HG02938 (cell line): Measurements from ENCODE around the gene OVCH1.
"Not testable (repeated sequence)": the region's sequence is repeated elsewhere in the genome, so short reads cannot be mapped to it uniquely, and the experiment has no call there.

ENCODE experiments used
- ATAC-seq: cut with Tn5 transposase; IDR thresholded peaks from one replicate; pipeline ENCODE4 v1.9.1; 2021; ENCODE audit warnings: mild to moderate bottlenecking, moderate library complexity; ENCODE audit not compliant: unreplicated experiment

Gene OVCH1

GRCh38 chr12:29416748-29417147 is 80.7 kb downstream of the OVCH1 start:
- no peak for ATAC-seq

GRCh38 chr12:29415111-29415510 is 82.4 kb downstream of the OVCH1 start:
- ATAC-seq = no peak

GRCh38 chr12:29414368-29414767 is 83.1 kb downstream of the OVCH1 start:
- ATAC-seq = no peak

GRCh38 chr12:29405561-29405960 is 91.9 kb downstream of the OVCH1 start:
- no peak for ATAC-seq

GRCh38 chr12:29403991-29404390 is 93.5 kb downstream of the OVCH1 start:
- ATAC-seq = no peak

GRCh38 chr12:29402437-29402836 is 95.0 kb downstream of the OVCH1 start:
- no peak for ATAC-seq

- peak; percentile 85 for ATAC-seq
These were observed 99.0 kb downstream of the OVCH1 start for GRCh38 chr12:29398495-29398894.

GRCh38 chr12:29396774-29397173 is 100.7 kb downstream of the OVCH1 start:
- no peak for ATAC-seq

GRCh38 chr12:29395356-29395755 is 102.1 kb downstream of the OVCH1 start:
- no peak for ATAC-seq

- not testable (repeated sequence) for ATAC-seq
These were observed 107.1 kb downstream of the OVCH1 start for GRCh38 chr12:29390419-29390818.

- no peak for ATAC-seq
These were observed 108.1 kb downstream of the OVCH1 start for GRCh38 chr12:29389295-29389919.

- not testable (repeated sequence) for ATAC-seq
These were observed 111.3 kb downstream of the OVCH1 start for GRCh38 chr12:29386084-29386680.

GRCh38 chr12:29385194-29385593 is 112.3 kb downstream of the OVCH1 start:
- ATAC-seq = not testable (repeated sequence)

- no peak for ATAC-seq
These were observed 115.2 kb downstream of the OVCH1 start for GRCh38 chr12:29382251-29382650.

GRCh38 chr12:29380536-29381523 is 116.7 kb downstream of the OVCH1 start, which contains the start of gene ERGIC2:
Gene ERGIC2 (minus strand): TSS chr12:29381172. CDS start chr12:29371633, 9,539 bp downstream.
- peak; percentile 95 for ATAC-seq
